Endothelial cell (in vitro differentiated cells): Measurements from ENCODE around the gene PI4K2A. TPM values are rescaled to one million over a fixed set of nuclear protein-coding genes. Genes with fewer than 3 reads are reported as not detected.

Experiments
- DNase-seq: peaks from one replicate; pipeline ENCODE4 v3.0.0; 2021; ENCODE audit warnings: low spot score
- H3K27ac Mint-ChIP-seq: one replicate; pipeline ENCODE4 v1.8.0; 2021; ENCODE audit warnings: mixed read lengths, inconsistent platforms; ENCODE audit not compliant: unreplicated experiment
- H3K27me3 Mint-ChIP-seq: one replicate; pipeline ENCODE4 v1.8.0; 2021; ENCODE audit warnings: mild to moderate bottlenecking, moderate library complexity, mixed read lengths, inconsistent platforms; ENCODE audit not compliant: unreplicated experiment
- H3K36me3 Mint-ChIP-seq: one replicate; pipeline ENCODE4 v1.8.0; 2021; ENCODE audit warnings: mild to moderate bottlenecking, low read depth, mixed read lengths, inconsistent platforms; ENCODE audit not compliant: unreplicated experiment
- H3K4me1 Mint-ChIP-seq: one replicate; pipeline ENCODE4 v1.8.0; 2021; ENCODE audit warnings: mild to moderate bottlenecking, mixed read lengths, inconsistent platforms; ENCODE audit not compliant: unreplicated experiment
- H3K4me3 Mint-ChIP-seq: one replicate; pipeline ENCODE4 v1.8.0; 2021; ENCODE audit warnings: mild to moderate bottlenecking, mixed read lengths, inconsistent platforms; ENCODE audit not compliant: unreplicated experiment
- H3K9me3 Mint-ChIP-seq: one replicate; pipeline ENCODE4 v1.8.0; 2021; ENCODE audit warnings: mixed read lengths, inconsistent platforms; ENCODE audit not compliant: unreplicated experiment
- CTCF ChIP-seq: fragments of 200-600 bp; sonication (generic); IDR thresholded peaks from one replicate; pipeline ENCODE4 v1.5.0; 2021; ENCODE audit warnings: antibody characterized with exemption; ENCODE audit not compliant: unreplicated experiment
- total RNA-seq: library from RNA; stranded (reverse); fragmentation: NEBNext Ultra II Directional; extraction: Animal tissue kit (Norgen Biotek cat#: 25700); gene quantifications from one replicate; pipeline ENCODE4 v1.2.1, GENCODE V29; 2021; ENCODE audit not compliant: unreplicated experiment

PI4K2A gene
- total RNA-seq, 1 donor from 2014 or later = 35.4 TPM

GRCh38 chr10:97673736-97674525, 33.5 kb downstream of the PI4K2A start:
- peaks cover 3% of the 10 kb centered on the region for H3K4me1 Mint-ChIP-seq
- peak overlapping the region; percentile 6 for H3K27ac Mint-ChIP-seq
- no peak for DNase-seq
- H3K9me3 Mint-ChIP-seq = no peaks in the 10 kb centered on the region
- H3K27me3 Mint-ChIP-seq = peaks cover 6% of the 10 kb centered on the region
- H3K36me3 Mint-ChIP-seq = peaks cover 18% of the 10 kb centered on the region
- TF ChIP-seq CTCF = no peak
- no peak overlapping the region for H3K4me3 Mint-ChIP-seq

GRCh38 chr10:97675222-97675621, 34.8 kb downstream of the PI4K2A start:
- Mint-ChIP-seq H3K9me3 (no peaks in the 10 kb centered on the region), H3K36me3 (peaks cover 18% of the 10 kb centered on the region), H3K27ac (no peak overlapping the region), H3K4me3 (no peak overlapping the region), H3K27me3 (peaks cover 6% of the 10 kb centered on the region), H3K4me1 (peaks cover 3% of the 10 kb centered on the region)
- TF ChIP-seq CTCF = no peak
- DNase-seq = no peak

- no peak overlapping the region for H3K4me3 Mint-ChIP-seq
- no peaks in the 10 kb centered on the region for H3K9me3 Mint-ChIP-seq
- H3K4me1 Mint-ChIP-seq = peaks cover 3% of the 10 kb centered on the region
- H3K27ac Mint-ChIP-seq = no peak overlapping the region
- DNase-seq = no peak
- peak; percentile 86 for TF ChIP-seq CTCF
- H3K36me3 Mint-ChIP-seq = peaks cover 18% of the 10 kb centered on the region
- H3K27me3 Mint-ChIP-seq = peaks cover 6% of the 10 kb centered on the region
Measured at GRCh38 chr10:97676770-97677581, 36.5 kb downstream of the PI4K2A start.

- DNase-seq = no peak
- Mint-ChIP-seq H3K27ac (no peak overlapping the region), H3K27me3 (peaks cover 4% of the 10 kb centered on the region), H3K36me3 (peaks cover 4% of the 10 kb centered on the region), H3K9me3 (no peaks in the 10 kb centered on the region), H3K4me1 (peaks cover 12% of the 10 kb centered on the region), H3K4me3 (no peak overlapping the region)
- TF ChIP-seq CTCF = no peak
Measured at GRCh38 chr10:97679594-97679993, 39.1 kb downstream of the PI4K2A start.

- H3K4me3 Mint-ChIP-seq = no peak overlapping the region
- H3K4me1 Mint-ChIP-seq = peaks cover 12% of the 10 kb centered on the region
- DNase-seq = no peak
- H3K27ac Mint-ChIP-seq = no peak overlapping the region
- TF ChIP-seq CTCF = no peak
- no peaks in the 10 kb centered on the region for H3K9me3 Mint-ChIP-seq
- H3K36me3 Mint-ChIP-seq = no peaks in the 10 kb centered on the region
- H3K27me3 Mint-ChIP-seq = peaks cover 4% of the 10 kb centered on the region
Measured at GRCh38 chr10:97682042-97682441, 41.6 kb downstream of the PI4K2A start.
